ENCODE results near the gene GNL2. TPM values are rescaled to one million over a fixed set of nuclear protein-coding genes. Genes with fewer than 3 reads are reported as not detected.

GNL2 gene
- total RNA-seq, 4 donors from 2014 or later: 27.8 to 67.5 (median 44.2) TPM

DNA sequence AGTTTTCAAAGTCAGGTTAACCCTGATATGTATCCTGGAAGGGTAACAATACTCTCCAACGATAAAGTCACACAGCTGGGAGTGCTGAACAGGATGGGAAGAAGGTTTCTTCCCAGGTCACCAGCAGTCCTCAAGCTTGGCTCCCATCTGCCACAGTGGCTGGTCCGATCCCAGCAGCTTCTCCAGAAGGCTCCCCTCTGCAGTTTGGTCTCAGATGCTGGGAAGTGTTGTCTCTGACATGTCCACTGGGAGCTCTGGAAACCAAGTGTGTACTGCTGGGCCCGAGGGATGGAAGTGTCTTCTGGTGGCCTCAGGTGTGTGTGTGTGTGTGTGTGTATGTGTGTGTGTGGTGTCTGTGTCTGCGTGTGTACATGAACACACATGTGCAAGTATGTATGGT lies 16.4 kb upstream of the GNL2 start:
- 60 to 67% methylated on average over 4 of the region's 4 CpGs for WGBS, 2 donors
- H3K4me3 ChIP-seq: no peak overlapping the region
- H3K27me3 ChIP-seq: peaks cover 0 to 36% of the 10 kb centered on the region in 2 donors

DNA sequence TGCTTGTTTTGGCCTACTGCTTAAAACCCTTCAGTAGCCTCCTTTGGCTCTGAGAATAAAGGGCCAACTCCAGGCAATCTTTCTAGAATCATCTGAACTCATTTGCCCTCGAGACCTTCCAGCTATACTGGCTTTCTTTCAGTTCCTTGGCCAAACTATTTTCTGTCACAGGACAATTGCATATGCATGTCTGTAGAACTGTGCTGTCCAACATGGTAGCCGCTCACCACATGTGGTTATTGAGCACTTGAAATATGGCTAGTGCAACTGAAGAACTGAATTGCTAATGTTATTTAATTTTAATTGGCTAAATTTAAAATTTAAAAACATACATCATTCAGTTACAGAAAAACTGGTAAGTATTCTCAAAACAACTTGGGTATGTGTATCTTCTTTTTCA lies 14.3 kb upstream of the GNL2 start:
- WGBS, 2 donors: 63 to 68% methylated on average over 2 of the region's 2 CpGs
- Histone ChIP-seq H3K9me3 (no peaks in the 10 kb centered on the region), H3K4me1 (no peaks in the 10 kb centered on the region), H3K4me3 (no peak overlapping the region), H3K27me3 (peaks cover 0 to 19% of the 10 kb centered on the region in 2 donors), H3K36me3 (no peaks in the 10 kb centered on the region), H3K27ac (no peak overlapping the region)
- no peak for TF ChIP-seq EP300 (IDR thresholded peaks at IDR 0.05)
- no peak for TF ChIP-seq POLR2A (IDR thresholded peaks at IDR 0.05)
- TF ChIP-seq, protein P1, sequence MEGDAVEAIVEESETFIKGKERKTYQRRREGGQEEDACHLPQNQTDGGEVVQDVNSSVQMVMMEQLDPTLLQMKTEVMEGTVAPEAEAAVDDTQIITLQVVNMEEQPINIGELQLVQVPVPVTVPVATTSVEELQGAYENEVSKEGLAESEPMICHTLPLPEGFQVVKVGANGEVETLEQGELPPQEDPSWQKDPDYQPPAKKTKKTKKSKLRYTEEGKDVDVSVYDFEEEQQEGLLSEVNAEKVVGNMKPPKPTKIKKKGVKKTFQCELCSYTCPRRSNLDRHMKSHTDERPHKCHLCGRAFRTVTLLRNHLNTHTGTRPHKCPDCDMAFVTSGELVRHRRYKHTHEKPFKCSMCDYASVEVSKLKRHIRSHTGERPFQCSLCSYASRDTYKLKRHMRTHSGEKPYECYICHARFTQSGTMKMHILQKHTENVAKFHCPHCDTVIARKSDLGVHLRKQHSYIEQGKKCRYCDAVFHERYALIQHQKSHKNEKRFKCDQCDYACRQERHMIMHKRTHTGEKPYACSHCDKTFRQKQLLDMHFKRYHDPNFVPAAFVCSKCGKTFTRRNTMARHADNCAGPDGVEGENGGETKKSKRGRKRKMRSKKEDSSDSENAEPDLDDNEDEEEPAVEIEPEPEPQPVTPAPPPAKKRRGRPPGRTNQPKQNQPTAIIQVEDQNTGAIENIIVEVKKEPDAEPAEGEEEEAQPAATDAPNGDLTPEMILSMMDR (IDR thresholded peaks at IDR 0.05): no peak
- no peak for DNase-seq (ENCODE audit: low spot score in 2 of 2)

More for the DNA sequence above, 16.4 kb upstream of the GNL2 start:
- no peak for DNase-seq (ENCODE audit: low spot score in 2 of 2)
- Histone ChIP-seq H3K36me3 (no peaks in the 10 kb centered on the region), H3K4me1 (no peaks in the 10 kb centered on the region), H3K27ac (no peak overlapping the region), H3K9me3 (no peaks in the 10 kb centered on the region)
- TF ChIP-seq EP300 (IDR thresholded peaks at IDR 0.05) (no peak), POLR2A (IDR thresholded peaks at IDR 0.05) (no peak)
- TF ChIP-seq, protein P1 (IDR thresholded peaks at IDR 0.05): no peak

DNA sequence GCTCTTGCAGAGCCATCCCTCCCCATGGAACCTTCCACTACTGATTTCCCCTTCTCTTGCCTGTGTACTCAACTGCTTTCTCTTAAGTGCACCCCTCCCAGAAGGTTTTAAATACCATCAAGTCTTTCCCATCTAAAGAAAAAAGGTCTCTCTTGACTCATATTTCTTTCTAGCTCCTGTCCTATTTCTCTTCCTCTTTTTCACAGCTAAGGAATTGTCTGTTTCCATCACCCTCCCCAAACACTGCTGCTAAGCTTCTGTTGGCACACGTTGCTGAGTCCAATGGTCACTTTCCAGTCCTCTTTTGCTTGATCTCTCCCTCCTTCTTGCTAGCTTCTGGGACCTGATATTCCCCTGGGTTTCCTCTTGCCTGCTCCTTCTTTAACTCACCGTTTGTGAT lies 13.3 kb upstream of the GNL2 start:
- Histone ChIP-seq H3K4me3 (no peak overlapping the region), H3K9me3 (no peaks in the 10 kb centered on the region)
- TF ChIP-seq POLR2A (IDR thresholded peaks at IDR 0.05): no peak

DNA sequence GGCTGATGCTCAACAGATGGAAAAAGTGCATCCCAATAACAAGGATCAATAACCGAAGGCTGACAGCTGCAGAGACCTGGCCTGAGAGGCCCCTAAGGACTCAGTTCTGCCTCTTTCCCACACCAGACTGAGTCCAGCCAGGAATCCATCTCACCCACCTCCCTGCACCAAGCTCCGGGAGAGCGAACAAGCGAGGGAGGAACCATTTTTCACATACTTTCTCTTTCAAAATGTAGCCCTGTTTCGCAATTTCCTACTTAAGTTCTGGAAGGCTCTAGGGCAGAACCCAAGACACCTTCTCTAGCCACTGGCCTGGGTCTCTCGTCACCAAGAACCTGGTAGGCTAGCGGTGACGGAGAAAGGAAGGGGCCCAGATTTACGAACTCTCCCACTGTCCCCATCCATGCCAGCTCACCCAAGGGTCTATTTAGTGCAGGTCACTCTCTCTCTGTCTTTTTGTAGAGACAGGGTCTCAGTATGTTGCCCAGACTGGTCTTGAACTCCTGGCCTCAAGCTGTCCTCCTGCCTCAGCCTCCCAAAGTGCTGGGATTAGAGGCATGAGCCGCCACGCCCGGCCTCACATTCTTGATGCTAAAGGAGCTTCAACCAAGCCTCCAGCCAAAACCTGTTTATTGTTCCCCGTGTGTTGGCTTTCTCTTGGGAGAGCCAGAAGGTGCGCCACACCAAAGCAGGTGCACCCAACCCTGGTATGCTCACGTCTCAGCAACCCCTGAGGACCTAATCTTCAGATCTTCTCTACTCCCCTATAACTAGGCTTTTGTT lies 10.9 kb upstream of the GNL2 start:
- Histone ChIP-seq H3K4me1 (no peaks in the 10 kb centered on the region), H3K36me3 (no peaks in the 10 kb centered on the region), H3K27ac (no peak overlapping the region), H3K9me3 (no peaks in the 10 kb centered on the region), H3K27me3 (peaks cover 0 to 9% of the 10 kb centered on the region in 2 donors), H3K4me3 (no peak overlapping the region)
- TF ChIP-seq POLR2A (IDR thresholded peaks at IDR 0.05) (no peak), EP300 (IDR thresholded peaks at IDR 0.05) (no peak)
- TF ChIP-seq, protein P1 (IDR thresholded peaks at IDR 0.05): no peak
- no peak for DNase-seq (ENCODE audit: low spot score in 2 of 2)
- WGBS, 2 donors: 69 to 81% methylated on average over 15 of the region's 15 CpGs

More for the DNA sequence above, 13.3 kb upstream of the GNL2 start:
- no peaks in the 10 kb centered on the region for H3K36me3 ChIP-seq
- WGBS, 2 donors: 26 to 31% methylated on average over 2 of the region's 2 CpGs
- no peaks in the 10 kb centered on the region for H3K4me1 ChIP-seq
- H3K27me3 ChIP-seq: peaks cover 0 to 14% of the 10 kb centered on the region in 2 donors
- DNase-seq (ENCODE audit: low spot score in 2 of 2): no peak
- no peak overlapping the region for H3K27ac ChIP-seq

DNA sequence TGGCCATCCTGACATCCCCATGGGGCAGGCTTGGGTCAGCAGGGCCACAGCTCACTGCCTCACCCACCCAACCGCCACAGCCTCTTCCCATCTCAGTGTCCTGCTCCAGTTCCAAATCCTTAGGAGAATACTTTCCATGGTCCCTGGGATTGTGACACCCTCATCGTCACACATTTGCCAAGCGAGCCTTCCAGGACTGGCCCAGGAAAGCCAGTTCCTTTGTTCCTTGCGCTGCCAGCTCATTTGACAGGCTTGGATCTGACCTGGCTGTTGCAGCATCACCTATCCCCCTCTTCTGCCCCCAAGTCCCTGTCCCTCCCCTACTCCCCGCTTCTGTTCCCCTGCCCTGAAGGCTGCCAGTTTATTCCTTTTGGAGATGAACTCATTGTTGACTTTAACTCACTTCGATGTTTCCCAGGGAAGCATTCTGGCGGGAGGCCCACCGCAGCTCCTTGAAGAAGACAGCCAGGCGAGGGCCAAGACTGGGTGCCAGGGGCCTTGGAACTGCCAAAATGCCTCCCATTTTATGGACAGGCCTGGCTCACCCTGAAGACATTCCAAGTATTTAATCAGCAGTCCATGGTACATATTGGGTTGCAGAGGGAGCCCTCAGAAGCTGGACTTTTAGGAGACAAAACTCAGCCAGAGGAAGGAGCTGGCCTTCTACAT lies 10.2 kb upstream of the GNL2 start:
- no peaks in the 10 kb centered on the region for H3K4me1 ChIP-seq
- H3K4me3 ChIP-seq: no peak overlapping the region
- no peak overlapping the region for H3K27ac ChIP-seq
- TF ChIP-seq EP300 (IDR thresholded peaks at IDR 0.05) (no peak), POLR2A (IDR thresholded peaks at IDR 0.05) (no peak)
- TF ChIP-seq, protein P1 (IDR thresholded peaks at IDR 0.05): no peak
- DNase-seq (ENCODE audit: low spot score in 2 of 2): no peak
- H3K9me3 ChIP-seq: no peaks in the 10 kb centered on the region
- 92 to 93% methylated on average over 9 of the region's 9 CpGs for WGBS, 2 donors
- H3K27me3 ChIP-seq: peaks cover 0 to 9% of the 10 kb centered on the region in 2 donors
- H3K36me3 ChIP-seq: no peaks in the 10 kb centered on the region

Data from tibial nerve (tissue), 4 donors.